GM19351 (cell line): ENCODE results near the gene BIN2.

ENCODE experiments used
- ATAC-seq: cut with Tn5 transposase; IDR thresholded peaks from one replicate; pipeline ENCODE4 v1.9.1; 2021; ENCODE audit warnings: mild to moderate bottlenecking, moderate library complexity; ENCODE audit not compliant: unreplicated experiment

Gene BIN2

GRCh38 chr12:51323966-51324895 lies at the start of gene BIN2:
Gene BIN2 (minus strand): TSS chr12:51324174. CDS start chr12:51324102, 72 bp downstream.
- peak; percentile 66 for ATAC-seq

GRCh38 chr12:51373187-51373586 lies 49.2 kb upstream of the BIN2 start:
- ATAC-seq, result no peak

GRCh38 chr12:51372021-51372420 lies 48.0 kb upstream of the BIN2 start:
- no peak for ATAC-seq

- no peak for ATAC-seq
Observed at GRCh38 chr12:51371295-51371953, 47.5 kb upstream of the BIN2 start.

- ATAC-seq, result no peak
Observed at GRCh38 chr12:51370667-51371066, 46.7 kb upstream of the BIN2 start.

- ATAC-seq, result no peak
Observed at GRCh38 chr12:51369581-51369980, 45.6 kb upstream of the BIN2 start.

- peak; percentile 97 for ATAC-seq
Observed at GRCh38 chr12:51368640-51369517, 44.9 kb upstream of the BIN2 start.

- ATAC-seq, result no peak
Observed at GRCh38 chr12:51365276-51365675, 41.3 kb upstream of the BIN2 start.

- ATAC-seq, result no peak
Observed at GRCh38 chr12:51364001-51364400, 40.0 kb upstream of the BIN2 start.

- no peak for ATAC-seq
Observed at GRCh38 chr12:51362747-51363342, 38.9 kb upstream of the BIN2 start.

GRCh38 chr12:51362307-51362706 lies 38.3 kb upstream of the BIN2 start:
- ATAC-seq, result no peak

- ATAC-seq, result no peak
Observed at GRCh38 chr12:51361161-51362016, 37.4 kb upstream of the BIN2 start.

- ATAC-seq, result no peak
Observed at GRCh38 chr12:51360315-51360714, 36.3 kb upstream of the BIN2 start.

GRCh38 chr12:51359851-51360250 lies 35.9 kb upstream of the BIN2 start:
- no peak for ATAC-seq

- no peak for ATAC-seq
Observed at GRCh38 chr12:51358496-51358895, 34.5 kb upstream of the BIN2 start.

- ATAC-seq, result no peak
Observed at GRCh38 chr12:51357374-51358047, 33.5 kb upstream of the BIN2 start.

GRCh38 chr12:51351913-51352532 lies 28.0 kb upstream of the BIN2 start:
- ATAC-seq, result no peak

GRCh38 chr12:51349026-51349425 lies 25.1 kb upstream of the BIN2 start:
- ATAC-seq, result no peak

GRCh38 chr12:51348116-51348515 lies 24.1 kb upstream of the BIN2 start:
- no peak for ATAC-seq
